Stimulated activated CD4-positive, alpha-beta T cell treated with anti-CD3 and anti-CD28 coated beads, Interleukin-12 subunit alpha, Interleukin-12 subunit beta, amount 100 ng/mL, for 24 hours (primary cell): Measurements from ENCODE around the gene VEZT.
"Not testable (repeated sequence)": the region's sequence is repeated elsewhere in the genome, so short reads cannot be mapped to it uniquely, and the experiment has no call there.

ENCODE experiments used
- DNase-seq, 2 experiments: peaks; one replicate each; pipeline ENCODE4 v3.0.0-alpha.2; 2020; ENCODE audit warnings: low read depth in 2 of 2

VEZT gene

DNA sequence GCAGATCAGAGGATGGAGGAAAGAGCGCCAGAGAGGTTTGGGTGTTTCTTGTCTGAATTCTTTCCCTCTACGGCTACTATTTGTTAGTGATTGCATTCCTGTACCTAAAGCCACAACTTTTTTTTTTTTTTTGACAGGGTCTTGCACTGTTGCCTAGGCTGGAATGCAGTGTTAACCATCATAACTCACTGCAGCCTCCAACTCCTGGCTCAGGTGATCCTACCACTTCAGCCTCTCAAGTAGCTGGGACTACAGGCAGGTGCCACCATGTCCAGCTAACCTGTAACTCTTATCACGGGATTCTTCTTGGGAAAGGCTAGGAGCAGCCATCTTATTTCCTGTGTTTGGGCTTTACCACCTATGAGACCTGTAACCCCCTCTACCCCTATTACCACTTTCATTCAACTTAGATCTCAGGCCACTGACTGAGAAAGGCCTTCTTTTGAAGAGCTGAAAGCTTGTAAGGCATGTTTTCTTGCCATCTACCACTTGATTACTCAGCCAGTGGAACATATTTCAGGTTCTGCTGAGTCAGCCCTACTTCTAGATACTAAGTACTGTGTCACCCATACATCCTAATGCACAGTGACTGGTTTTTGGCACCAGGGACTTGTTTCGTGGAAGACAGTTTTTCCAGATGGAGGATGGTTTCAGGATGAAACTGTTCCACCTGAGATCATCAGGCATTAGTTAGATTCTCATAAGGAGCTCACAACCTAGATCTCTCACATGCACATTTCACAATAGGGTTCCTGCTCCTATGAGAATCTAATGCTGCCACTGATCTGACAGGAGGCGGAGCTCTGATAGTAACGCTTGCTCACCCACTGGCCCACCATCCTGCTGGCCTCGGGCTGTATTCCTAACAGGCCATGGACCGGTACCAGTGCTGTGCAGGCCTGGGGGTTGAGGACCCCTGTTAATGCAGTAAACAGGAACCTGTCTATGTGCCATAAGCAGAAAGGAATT, 6.9 kb downstream of the VEZT start:
- DNase-seq: no peak

DNA sequence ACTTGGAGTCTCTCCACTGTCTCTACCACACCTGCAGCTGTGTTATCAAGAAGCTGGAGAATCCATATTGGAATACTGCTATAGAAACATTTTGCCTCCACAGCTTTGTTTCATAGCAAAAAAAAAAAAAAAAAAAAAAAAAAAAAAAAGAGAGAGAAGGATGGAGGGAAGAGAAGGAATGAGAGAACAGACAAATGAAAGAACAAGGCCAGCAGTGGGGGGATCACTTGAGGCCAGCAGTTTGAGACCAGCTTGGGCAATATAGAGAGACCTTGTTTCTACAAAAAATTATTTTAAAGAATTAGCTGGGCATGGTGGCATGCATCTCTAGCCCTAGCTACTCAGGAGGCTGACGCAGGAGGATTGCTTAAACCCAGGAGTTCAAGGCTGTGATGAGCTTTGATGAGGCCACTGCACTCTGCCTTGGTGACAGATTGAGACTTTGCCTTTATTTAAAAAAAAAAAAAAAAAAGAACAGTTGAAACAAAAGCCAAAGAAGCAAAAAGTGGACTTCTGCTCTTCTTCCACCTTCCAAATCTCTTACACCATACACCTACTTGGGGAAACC, 8.1 kb downstream of the VEZT start:
- DNase-seq: no peak

DNA sequence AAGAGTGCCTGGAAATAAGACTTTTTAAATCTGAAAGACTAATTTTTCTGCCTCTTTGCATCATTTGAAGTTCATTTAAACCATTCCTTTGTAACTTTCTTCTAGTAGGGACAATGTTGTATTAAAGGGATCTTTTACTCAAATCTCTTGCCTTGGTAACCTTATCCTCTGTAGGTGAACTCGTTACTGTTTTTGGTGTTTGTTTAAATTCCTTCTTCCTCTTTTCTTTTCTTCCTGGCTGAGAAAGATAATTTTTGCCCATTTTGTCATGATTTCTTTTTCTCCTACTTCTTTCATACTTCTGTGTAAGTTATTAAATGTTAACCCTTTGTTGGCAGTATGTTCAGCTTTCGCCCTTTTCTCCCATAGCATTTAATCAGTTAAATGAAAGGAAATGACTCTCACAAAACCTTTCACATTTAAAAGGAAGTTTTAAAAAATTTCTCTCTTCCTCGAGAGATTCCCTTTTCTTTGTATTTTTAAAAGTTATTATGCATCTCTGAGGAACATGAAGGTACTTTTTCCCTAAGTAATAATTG, 10.3 kb downstream of the VEZT start:
- no peak for DNase-seq

DNA sequence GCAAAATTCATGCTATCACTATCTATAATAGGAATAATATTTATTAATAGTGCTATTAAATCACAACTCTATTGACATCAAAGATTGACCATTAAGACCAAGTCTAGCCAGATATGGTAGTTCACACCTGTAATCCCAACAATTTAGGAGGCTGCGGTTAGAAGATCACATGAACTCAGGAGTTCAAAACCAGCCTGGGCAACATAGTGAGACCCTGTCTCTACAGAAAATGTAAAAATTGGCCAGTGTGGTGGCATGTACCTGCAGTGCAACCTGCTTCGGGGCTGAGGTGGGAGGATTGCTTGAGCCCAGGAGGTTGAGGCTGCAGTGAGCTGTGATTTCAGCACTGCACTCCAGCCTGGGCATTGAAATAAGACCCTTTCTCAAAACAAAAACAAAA, 11.0 kb downstream of the VEZT start:
- DNase-seq: no peak

DNA sequence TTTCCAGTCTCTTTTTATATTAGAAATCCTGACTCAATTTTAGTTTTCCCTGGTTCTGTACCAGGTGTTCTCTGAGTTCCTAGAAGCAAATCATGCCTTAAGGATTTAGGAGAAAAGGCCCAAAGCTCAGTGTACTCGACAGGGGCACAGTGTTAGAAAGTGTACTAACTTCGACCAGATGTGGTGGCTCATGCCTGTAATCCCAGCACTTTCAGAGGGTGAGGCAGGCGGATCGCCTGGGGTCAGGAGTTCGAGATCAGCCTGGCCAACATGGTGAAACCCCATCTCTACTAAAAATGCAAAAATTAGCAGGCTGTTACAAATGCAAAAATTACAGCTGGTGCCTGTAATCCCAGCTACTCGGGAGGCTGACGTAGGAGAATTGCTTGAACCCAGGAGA, 12.0 kb downstream of the VEZT start:
- no peak for DNase-seq

DNA sequence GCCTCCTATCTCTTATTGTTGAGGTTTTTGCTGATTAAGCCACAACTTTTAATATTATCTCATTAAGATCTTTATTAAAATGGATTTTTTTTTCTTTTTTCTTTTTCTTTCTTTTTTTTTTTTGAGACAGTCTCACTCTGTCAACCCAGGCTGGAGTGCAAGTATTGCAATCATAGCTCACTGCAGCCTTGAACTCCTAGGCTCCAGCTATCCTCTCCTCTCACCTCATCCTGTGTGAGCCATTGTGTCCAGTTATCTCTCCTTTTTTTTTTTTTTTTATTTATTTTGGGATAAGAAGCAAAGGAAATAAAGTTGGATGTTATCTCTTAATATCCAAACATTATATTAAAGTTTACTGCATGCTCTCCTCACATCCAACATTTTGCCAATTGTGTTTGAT, 12.7 kb downstream of the VEZT start:
- no peak for DNase-seq

DNA sequence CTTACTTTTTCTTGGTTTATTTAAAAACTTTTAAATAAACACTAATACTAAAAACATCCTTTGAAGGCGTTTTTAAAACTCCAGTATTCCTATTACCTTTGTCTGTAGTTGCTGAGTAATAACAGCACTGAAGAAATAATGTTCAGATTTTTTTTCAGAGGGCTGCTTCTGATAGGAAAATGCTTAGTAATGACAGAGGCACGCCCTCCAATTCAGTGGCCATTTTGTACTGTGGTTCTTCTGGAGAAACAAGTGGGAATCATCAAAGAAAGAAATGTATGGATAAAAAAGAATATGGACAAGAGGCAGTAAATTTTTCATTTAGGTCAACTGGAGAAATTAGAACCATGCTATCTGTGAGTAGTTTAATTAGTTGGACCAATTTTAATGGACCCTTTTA, 13.6 kb downstream of the VEZT start:
- DNase-seq: no peak

DNA sequence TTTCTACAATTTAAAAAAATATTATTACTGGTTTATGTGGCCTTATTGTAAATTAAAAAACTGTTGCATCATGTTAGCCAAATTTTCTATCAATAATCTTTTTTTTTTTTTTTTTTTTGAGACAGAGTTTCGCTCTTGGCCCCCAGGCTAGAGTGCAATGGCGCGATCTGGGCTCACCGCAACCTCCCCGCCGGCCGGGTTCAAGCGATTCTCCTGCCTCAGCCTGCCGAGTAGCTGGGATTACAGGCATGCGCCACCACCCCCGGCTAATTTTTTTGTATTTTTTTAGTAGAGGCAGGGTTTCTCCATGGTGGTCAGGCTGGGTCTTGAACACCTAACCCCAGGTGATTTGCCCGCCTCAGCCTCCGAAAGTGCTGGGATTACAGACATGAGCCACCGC, 16.6 kb downstream of the VEZT start:
- not testable (repeated sequence) for DNase-seq

DNA sequence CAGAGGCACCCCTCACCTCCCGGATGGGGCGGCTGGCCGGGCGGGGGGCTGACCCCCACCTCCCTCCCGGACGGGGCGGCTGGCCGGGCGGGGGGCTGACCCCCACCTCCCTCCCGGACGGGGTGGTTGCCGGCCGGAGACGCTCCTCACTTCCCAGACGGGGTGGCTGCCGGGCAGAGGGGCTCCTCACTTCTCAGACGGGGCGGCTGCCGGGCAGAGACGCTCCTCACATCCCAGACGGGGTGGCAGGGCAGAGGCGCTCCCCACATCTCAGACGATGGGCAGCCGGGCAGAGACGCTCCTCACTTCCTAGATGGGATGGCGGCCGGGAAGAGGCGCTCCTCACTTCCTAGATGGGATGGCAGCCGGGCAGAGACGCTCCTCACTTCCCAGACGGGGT, 18.0 kb downstream of the VEZT start:
- DNase-seq: not testable (repeated sequence)

DNA sequence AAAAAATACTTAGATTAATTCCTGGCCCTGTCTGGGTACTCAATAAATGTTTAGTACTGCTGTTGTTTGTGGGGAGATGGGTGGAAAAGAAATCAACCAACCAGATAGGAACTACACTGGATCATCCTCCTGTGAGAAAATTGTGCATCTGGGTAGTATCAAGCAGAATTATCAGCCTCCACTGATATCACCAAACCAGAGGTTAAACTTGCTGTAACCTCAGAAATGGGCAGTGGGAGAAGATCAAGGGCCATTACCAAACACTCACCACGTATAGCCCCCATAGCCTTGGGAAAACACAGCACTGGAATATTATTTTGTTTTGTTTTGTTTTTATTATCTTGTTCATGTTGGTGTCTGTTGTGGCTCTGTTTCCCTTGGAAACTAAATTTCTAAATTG, 19.7 kb downstream of the VEZT start:
- DNase-seq: no peak

DNA sequence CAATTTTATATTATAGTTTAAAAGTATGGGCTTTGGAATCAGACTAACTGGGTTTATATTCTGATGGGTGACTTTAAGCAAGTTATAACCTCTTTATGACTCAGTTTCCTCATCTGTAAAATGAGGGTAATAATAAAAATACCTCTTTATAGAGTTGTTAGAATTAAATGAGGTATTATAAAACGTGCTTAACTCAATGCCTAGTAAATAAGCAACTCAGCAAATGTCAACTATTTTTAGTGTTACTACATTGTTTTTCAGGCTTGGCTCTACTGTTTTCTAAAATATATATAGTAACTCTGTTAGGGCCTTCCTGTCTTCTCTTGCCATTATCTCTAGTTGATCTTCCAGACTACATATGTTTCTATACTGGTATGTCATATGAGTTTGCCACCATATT, 20.5 kb downstream of the VEZT start:
- DNase-seq: no peak

DNA sequence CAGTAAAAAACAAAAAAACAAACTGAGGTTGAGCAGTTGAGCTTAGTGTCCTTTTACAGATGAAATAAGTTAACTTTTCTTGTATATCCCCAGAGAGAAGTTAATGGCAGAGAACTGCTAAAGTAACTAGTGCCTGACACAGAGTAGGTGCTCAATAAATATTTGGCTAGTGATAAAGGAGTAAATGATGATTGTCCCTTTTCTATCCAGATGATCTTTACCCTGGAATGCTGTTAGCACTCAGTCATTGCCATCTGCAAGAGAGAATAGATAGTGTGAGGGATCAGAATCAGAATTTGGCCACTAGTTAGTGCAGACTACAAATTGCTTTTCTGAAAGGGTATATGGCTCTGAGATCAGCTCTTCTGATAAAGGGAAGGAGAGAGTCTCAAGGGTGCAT, 21.6 kb downstream of the VEZT start:
- DNase-seq: no peak

DNA sequence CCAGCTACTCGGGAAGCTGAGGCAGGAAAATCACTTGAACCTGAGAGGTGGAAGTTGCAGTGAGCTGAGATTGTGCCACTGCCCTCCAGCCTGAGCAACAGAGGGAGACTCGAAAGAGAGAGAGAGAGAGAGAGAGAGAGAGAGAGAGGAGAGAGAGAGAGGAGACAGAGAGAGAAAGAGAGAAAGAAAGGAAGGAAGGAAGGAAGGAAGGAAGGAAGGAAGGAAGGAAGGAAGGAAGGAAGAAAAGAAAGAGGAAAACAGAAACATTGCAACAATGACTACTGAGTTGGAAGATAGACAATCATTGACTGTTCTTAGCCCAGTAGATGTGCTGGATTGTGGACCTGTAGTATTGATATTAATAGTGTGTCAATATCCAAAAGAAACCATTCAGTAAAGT, 22.2 kb downstream of the VEZT start:
- not testable (repeated sequence) for DNase-seq

DNA sequence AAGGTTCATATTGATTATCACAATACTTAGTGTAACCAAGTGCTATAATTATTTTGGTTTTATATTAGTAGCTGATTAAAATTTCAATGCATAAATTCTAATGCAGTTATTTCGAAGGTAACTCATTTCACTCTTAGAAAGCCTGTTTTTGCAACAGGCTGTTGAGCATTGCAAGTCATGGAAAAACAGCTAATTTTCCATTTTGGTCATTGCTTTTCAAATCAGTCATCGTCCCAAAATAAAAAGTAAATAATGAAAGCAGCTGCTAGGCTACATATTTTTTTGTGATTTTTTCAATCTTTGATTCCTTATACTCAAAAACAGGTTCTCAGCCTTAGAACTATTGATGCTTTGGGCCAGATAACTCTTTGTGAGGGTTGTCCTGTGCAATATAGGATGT, 22.9 kb downstream of the VEZT start:
- no peak for DNase-seq

DNA sequence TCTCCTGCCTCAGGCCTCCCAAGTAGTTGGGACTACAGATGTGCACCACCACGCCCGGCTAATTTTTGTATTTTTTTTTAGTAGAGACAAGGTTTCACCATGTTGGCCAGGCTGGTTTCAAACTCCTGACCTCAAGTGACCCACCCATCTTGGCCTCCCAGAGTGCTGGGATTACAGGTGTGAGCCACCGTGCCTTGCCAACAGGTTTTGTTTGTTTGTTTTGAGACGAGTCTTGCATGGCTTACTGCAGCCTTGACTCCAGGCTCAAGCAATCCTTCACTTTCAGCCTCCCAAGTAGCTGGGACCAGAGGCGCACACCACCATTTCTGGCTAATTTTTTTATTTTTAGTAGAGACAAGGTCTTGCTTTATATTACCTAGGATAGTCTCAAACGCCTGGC, 23.5 kb downstream of the VEZT start:
- not testable (repeated sequence) for DNase-seq

DNA sequence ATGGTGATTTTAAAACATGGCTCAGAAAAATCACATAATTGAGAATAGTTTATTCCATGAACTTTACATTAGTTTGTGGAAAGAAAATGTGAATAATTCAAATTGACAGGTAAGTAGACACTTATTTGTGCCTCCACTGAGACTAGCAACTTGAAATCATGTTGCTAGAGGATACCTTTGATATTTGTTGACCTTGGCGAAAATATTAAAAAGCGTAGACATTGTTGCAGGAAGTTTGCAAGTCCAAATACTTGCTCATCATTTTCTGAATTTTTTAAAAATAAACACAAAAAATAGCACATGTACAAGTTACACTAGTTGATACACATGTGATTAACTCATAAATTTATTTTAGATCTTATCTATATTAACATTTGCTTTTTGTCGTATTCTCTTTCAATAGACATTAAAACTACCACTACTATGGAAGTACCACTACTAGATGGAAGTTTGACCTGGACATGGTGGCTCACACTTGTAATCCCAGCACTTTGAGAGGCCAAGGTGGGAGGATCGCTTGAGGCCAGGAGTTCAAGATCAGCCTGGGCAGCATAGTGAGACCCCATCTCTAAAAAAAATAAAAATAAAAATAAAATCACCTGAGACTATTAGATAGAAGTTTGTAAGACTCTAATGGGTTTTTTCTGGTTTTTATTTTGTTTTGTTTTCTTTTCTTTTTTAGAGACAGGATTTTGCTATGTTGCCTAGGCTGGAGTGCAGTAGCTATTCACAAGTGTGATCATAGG, 24.3 kb downstream of the VEZT start:
- no peak for DNase-seq

DNA sequence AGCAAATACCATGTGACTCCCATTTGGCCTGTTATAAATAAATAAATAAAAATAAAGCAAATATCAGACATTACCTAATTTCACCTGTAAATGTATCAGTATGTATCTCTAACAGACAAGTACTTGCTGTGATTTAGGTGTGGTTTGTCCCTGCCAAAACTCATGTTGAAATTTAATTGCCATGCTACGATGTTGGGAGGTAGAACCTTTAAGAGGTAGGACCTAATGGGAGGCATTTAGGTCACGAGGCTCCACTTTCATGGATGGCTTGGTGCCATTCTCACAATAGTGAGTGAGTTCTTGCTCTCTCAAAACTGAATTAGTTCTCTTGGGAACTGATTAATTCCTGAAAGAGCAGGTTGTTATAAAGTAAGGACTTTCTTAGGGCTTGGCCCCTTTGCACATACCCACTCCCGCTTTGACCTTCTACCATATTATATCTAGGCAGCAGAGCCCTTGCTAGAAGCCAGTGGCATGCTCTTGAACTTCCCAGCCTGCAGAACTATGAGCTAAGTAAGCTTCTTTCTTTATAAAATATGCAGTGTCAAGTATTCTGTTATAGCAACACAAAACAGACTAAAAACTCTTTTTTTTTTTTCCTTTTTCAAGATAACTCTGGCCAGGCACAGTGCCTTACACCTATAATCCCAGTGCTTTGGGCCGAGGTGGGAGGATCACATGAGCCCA, 26.0 kb downstream of the VEZT start:
- DNase-seq: no peak

DNA sequence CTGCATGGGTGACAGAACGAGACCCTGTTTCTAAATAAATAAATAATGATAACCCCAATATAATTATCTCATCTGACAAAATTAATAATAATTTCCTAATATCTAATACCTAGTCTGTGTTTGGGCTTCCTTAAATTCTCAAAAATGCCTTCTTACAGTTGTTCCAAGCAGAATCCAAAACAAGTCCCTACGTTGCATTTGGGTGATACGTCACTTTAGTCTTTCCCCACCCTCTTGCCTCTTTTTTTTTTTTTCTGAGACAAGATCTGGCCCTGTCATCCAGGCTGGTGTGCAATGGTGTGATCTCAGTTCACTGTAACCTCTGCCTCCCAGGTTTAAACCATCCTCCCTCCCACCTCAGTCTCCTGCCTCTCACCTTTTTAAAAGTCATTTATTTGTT, 26.7 kb downstream of the VEZT start:
- no peak for DNase-seq

DNA sequence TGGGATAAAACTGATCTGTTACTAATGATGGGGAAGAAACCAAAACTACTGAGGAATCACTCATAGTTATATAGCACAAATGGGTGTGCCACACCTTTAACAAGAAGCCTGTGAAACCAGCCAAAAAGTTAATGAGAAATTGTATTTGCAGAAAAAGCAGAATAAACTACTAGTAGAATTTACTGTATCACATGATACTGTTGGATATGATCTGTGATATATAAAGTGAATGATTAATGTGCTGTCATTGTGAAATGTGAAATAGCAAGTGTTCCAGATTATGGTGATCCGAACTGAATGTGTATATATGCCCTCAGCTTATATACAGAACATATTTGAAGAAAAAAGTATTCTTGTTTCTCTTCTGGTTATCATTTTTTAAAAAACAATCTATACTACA, 30.5 kb downstream of the VEZT start:
- DNase-seq: no peak

DNA sequence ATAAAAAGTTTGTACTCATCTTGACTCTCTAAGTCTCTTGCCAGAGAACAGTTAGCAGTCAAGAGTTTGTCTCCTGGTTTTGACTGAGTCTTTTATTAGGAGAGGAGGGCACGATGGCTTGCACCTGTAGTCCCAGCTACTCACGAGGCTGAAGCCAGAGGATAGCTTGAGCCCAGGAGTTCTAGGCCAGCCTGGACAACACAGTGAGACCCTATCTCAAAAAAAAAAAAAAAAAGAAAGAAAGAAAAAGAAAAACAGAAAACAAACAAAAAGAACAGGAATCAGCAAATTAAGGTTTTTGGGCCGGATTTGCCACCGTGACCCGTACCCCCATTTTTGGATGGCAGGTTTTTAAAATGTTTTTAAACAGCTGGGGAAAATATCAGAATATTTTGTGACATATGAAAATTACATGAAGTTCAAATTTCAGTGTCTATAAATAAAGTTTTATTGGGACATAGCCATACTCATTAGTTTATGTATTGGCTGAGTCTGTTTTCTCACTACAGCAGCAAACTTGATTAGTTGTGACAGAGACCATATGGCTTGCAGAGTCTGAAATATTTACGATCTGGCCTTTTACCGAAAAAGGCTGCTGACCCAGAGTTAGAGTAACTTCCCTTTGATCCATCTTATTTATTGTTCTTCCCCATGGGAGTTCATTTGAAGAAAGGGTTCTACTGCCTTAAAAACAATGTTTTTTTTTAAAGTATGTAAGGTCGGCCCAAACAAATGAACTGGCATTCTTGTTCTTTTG, 31.2 kb downstream of the VEZT start:
- no peak for DNase-seq

DNA sequence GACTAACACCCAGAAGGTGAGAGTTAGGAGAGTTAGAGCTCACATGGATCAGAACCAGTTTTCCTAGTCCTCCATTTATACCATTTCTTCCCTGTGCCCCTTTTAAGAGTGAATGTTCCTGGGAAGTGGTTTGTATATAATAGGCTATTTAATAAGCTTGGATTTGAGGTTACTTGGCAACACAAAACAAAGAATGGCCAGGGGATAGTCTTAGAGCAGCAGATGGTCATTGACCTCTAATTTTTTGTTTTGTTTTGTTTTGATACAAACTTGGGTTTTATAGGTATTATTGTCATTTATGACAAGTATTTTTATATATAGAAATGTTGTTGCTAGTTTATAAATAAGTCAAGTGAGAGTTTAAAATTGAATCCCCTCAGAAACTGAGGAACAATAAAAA, 35.8 kb downstream of the VEZT start:
- DNase-seq: no peak
